OCI-LY1 (cell line): ENCODE results near the gene PDK2.

Experiments
- CTCF ChIP-seq: fragments of 200-600 bp; sonication (generic), shearing (Covaris generic); IDR thresholded peaks from 2 replicates; pipeline ENCODE4 v1.5.1; 2017; ENCODE audit warnings: mild to moderate bottlenecking, antibody characterized with exemption, low read length, moderate library complexity, mixed read lengths
- EZH2 ChIP-seq: fragments of 200-600 bp; sonication (generic), shearing (Covaris generic); IDR thresholded peaks from 2 replicates; pipeline ENCODE4 v1.8.0; 2017; ENCODE audit warnings: borderline replicate concordance, mixed run types, mild to moderate bottlenecking, antibody characterized with exemption, low read length, moderate library complexity, mixed read lengths

- TF ChIP-seq CTCF (no peak), EZH2 (no peak)
These were observed 46.9 kb upstream of the PDK2 start for GRCh38 chr17:50048146-50048720.
